ENCODE measurements around the gene CZIB. TPM values are rescaled to one million over a fixed set of nuclear protein-coding genes. Genes with fewer than 3 reads are reported as not detected.

CZIB gene
- total RNA-seq, 1 donor = 66.6 TPM

- TF ChIP-seq, protein P1, sequence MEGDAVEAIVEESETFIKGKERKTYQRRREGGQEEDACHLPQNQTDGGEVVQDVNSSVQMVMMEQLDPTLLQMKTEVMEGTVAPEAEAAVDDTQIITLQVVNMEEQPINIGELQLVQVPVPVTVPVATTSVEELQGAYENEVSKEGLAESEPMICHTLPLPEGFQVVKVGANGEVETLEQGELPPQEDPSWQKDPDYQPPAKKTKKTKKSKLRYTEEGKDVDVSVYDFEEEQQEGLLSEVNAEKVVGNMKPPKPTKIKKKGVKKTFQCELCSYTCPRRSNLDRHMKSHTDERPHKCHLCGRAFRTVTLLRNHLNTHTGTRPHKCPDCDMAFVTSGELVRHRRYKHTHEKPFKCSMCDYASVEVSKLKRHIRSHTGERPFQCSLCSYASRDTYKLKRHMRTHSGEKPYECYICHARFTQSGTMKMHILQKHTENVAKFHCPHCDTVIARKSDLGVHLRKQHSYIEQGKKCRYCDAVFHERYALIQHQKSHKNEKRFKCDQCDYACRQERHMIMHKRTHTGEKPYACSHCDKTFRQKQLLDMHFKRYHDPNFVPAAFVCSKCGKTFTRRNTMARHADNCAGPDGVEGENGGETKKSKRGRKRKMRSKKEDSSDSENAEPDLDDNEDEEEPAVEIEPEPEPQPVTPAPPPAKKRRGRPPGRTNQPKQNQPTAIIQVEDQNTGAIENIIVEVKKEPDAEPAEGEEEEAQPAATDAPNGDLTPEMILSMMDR (IDR thresholded peaks at IDR 0.05; ENCODE audit: insufficient read depth, low read length) = no peak
Observed at GRCh38 chr1:53262000-53262399, 41.6 kb upstream of the CZIB start.

DNA sequence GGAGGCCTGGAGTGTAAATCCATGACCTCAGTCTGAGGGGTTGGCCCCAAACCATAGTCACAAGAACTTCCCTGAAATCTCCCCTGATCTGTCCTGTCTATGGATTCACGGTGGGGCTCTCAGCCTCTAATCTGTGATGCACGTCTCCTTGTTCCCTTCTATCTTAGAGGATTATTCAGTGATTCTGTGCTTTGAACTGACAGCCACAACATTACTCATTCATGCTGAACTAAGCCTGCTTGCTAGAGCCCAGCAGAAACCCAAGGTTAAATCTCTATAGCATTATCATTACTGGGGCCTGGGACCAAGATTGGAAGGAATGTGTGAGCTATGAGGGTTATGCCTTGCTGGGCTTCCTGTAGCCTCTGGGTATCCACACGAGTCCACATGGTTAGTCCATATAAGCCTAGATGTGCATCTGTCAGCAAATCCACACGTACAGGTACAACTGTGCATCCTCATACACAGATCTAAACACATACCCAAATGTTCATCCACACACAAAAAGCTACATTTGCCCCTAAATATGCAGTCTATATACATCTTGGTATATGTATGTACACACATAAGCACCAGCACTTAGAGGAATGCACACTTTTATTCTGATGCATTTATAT is 40.3 kb upstream of the CZIB start:
- TF ChIP-seq, protein P1 (IDR thresholded peaks at IDR 0.05; ENCODE audit: insufficient read depth, low read length) = no peak
- no peak for DNase-seq (ENCODE audit: low read depth)
- no peak overlapping the region for H3K4me3 ChIP-seq (ENCODE audit: low read depth, low read length)

More at GRCh38 chr1:53262000-53262399, 41.6 kb upstream of the CZIB start:
- H3K4me3 ChIP-seq (ENCODE audit: low read depth, low read length) = no peak overlapping the region
- no peak for DNase-seq (ENCODE audit: low read depth)

- no peak for DNase-seq (ENCODE audit: low read depth)
- TF ChIP-seq, protein P1 (IDR thresholded peaks at IDR 0.05; ENCODE audit: insufficient read depth, low read length) = no peak
- no peak overlapping the region for H3K4me3 ChIP-seq (ENCODE audit: low read depth, low read length)
Observed at GRCh38 chr1:53259932-53260331, 39.5 kb upstream of the CZIB start.

- DNase-seq (ENCODE audit: low read depth) = no peak
- TF ChIP-seq, protein P1 (IDR thresholded peaks at IDR 0.05; ENCODE audit: insufficient read depth, low read length) = no peak
- H3K4me3 ChIP-seq (ENCODE audit: low read depth, low read length) = no peak overlapping the region
Observed at GRCh38 chr1:53258216-53258615, 37.8 kb upstream of the CZIB start.

DNA sequence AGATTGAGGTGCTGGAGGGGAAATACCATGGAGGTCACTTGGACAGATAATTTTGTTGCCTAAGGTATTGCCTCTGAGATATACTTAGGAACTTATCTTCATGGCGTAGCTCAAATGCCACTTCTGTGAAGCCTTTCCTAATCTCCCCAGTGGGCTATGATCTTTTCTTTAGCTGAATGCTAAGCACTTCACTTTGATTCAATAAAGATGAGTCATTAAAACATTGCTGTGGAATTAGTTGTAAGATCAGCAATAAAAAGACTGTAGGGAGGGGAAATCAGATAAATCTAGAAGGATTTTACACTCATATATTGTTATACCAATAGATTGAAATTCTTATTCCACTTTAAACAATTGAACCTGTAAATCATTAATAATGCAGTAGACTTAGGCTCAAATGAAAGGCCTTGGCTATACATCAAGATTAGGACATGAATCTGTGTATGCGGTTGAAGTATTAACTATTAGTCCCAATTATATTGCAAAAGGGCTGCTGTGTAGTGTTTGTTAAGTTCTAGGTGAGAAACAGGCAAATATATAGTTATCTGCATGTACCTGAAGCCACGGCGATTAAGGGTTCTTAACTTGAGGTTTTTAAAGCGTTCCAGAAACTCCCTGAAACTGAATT is 37.1 kb upstream of the CZIB start:
- TF ChIP-seq, protein P1 (IDR thresholded peaks at IDR 0.05; ENCODE audit: insufficient read depth, low read length) = no peak
- no peak overlapping the region for H3K4me3 ChIP-seq (ENCODE audit: low read depth, low read length)
- DNase-seq (ENCODE audit: low read depth) = no peak

DNA sequence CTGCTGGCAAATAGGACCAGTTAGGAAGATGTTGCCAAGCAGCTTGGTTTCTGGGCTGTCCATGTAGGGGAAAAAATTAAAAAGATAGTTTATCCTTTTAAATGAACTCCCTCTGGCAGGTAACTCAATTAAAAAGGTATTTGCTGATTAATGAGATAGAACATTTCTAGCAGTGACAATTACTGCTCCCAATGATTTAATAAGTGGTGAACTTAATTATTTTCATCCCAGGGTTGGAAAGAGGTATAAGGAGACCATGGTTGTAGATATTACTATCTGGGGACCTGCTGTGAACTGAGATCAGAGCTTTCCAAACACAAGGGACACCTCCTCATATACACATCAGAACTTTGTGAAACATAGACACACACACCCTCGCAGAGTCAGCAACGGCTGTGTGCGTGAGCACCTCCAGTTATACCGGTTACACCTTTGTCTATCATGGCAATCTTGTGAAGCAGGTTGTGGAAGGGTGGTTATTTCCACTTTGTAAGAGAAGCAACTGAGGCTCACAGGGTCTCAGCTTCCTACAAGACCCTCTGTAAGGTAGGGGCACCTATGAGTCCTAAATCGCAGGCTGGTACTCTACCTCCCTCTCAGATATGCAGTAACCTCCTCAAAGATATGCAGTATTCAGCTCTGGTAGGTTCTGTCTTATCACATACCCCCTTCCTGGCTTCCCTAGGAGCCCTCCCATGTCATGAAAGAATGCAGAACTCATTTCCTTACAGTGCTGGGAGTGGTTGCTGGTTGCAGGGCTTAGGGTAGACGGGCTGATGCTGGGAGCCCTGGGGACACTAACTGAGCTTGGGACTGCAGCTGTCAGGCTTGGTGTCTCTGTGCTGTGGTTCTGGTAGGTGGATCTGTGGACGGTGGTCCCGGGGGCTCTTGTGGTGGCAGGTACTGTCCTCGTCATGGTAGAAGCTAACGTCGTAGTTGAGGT is 36.3 kb upstream of the CZIB start:
- TF ChIP-seq, protein P1 (IDR thresholded peaks at IDR 0.05; ENCODE audit: insufficient read depth, low read length) = no peak
- no peak overlapping the region for H3K4me3 ChIP-seq (ENCODE audit: low read depth, low read length)
- no peak for DNase-seq (ENCODE audit: low read depth)

Measured in fibroblast of the aortic adventitia (primary cell).